ENCODE results near the gene DPYD. TPM values are rescaled to one million over a fixed set of nuclear protein-coding genes. Genes with fewer than 3 reads are reported as not detected.

Gene DPYD
- polyA plus RNA-seq, 12 donors, result 6.4 to 16.0 (median 9.2) TPM; not detected in 1

- DNase-seq, result no peak
These were observed 380.4 kb downstream of the DPYD start for GRCh38 chr1:97540346-97540888.

- no peak for DNase-seq
These were observed 382.7 kb downstream of the DPYD start for GRCh38 chr1:97538113-97538512.

GRCh38 chr1:97533358-97533757 is 387.5 kb downstream of the DPYD start:
- DNase-seq, result no peak

- DNase-seq, result no peak
These were observed 391.2 kb downstream of the DPYD start for GRCh38 chr1:97529600-97529999.

- no peak for DNase-seq
These were observed 396.6 kb downstream of the DPYD start for GRCh38 chr1:97524211-97524610.

GRCh38 chr1:97516588-97516987 is 404.2 kb downstream of the DPYD start:
- DNase-seq, result no peak

GRCh38 chr1:97508653-97509218 is 412.1 kb downstream of the DPYD start:
- no peak for DNase-seq

GRCh38 chr1:97507863-97508262 is 413.0 kb downstream of the DPYD start:
- DNase-seq, result no peak

GRCh38 chr1:97506368-97506767 is 414.5 kb downstream of the DPYD start:
- DNase-seq, result no peak

- no peak for DNase-seq
These were observed 415.0 kb downstream of the DPYD start for GRCh38 chr1:97505816-97506215.

GRCh38 chr1:97505289-97505688 is 415.5 kb downstream of the DPYD start:
- DNase-seq, result no peak

- no peak for DNase-seq
These were observed 418.5 kb downstream of the DPYD start for GRCh38 chr1:97502360-97502759.

- no peak for DNase-seq
These were observed 419.2 kb downstream of the DPYD start for GRCh38 chr1:97501628-97502027.

GRCh38 chr1:97500760-97501159 is 420.1 kb downstream of the DPYD start:
- DNase-seq, result no peak

GRCh38 chr1:97499667-97500066 is 421.2 kb downstream of the DPYD start:
- no peak for DNase-seq

- DNase-seq, result no peak
These were observed 431.0 kb downstream of the DPYD start for GRCh38 chr1:97489834-97490233.

- no peak for DNase-seq
These were observed 432.3 kb downstream of the DPYD start for GRCh38 chr1:97488530-97488929.

GRCh38 chr1:97482022-97482421 is 438.8 kb downstream of the DPYD start:
- no peak for DNase-seq

GRCh38 chr1:97467445-97467844 is 453.4 kb downstream of the DPYD start:
- no peak for DNase-seq

GRCh38 chr1:97464305-97464704 is 456.5 kb downstream of the DPYD start:
- no peak for DNase-seq

GRCh38 chr1:97461782-97462181 is 459.1 kb downstream of the DPYD start:
- no peak for DNase-seq

GRCh38 chr1:97457446-97458089 is 463.3 kb downstream of the DPYD start:
- DNase-seq, result no peak

- DNase-seq, result no peak
These were observed 468.9 kb downstream of the DPYD start for GRCh38 chr1:97451944-97452343.

Data from muscle of arm (tissue), 12 donors.